GOT3 (cell line): ENCODE data around the gene NHERF1.

Experiments
- DNase-seq: peaks from one replicate; lab custom pipeline; 2025; ENCODE audit warnings: mixed read lengths; lab: John Stamatoyannopoulos, UW

The NHERF1 gene

DNA sequence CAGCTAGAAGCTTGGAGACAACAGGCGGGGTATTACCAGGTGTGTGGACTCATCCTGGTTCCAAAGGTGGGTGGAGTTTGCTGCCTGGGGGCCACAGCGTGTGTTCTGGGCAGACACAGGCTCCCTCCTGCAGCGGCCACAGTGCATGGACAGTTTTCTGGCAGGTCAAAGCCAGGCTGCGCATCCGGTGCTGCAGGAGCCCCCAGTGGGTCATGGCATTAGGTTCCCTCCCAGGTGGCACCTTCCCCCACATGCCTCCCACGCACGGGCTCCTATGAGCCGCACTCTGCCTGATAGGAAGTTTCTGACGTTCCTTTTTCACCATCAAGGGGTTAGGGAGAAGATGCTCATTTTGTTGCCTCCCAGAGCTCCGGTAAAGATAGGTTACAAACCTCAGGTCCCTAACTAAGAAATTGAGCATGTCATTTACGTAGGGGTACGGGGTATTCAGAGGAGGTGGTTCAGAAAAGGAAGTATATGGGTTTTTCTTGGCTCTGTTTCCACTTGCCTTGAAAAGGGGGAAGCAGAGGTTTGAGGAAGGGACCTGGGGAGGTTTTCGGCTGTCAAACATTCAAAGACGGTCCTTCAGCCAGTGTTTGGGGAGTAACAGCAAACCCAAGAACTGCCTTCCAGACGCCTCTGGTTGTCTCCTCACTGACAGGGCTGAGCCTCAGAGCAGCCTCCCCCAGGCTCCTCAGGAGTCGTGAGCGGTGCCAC lies 60.4 kb downstream of the NHERF1 start:
- no peak for DNase-seq

DNA sequence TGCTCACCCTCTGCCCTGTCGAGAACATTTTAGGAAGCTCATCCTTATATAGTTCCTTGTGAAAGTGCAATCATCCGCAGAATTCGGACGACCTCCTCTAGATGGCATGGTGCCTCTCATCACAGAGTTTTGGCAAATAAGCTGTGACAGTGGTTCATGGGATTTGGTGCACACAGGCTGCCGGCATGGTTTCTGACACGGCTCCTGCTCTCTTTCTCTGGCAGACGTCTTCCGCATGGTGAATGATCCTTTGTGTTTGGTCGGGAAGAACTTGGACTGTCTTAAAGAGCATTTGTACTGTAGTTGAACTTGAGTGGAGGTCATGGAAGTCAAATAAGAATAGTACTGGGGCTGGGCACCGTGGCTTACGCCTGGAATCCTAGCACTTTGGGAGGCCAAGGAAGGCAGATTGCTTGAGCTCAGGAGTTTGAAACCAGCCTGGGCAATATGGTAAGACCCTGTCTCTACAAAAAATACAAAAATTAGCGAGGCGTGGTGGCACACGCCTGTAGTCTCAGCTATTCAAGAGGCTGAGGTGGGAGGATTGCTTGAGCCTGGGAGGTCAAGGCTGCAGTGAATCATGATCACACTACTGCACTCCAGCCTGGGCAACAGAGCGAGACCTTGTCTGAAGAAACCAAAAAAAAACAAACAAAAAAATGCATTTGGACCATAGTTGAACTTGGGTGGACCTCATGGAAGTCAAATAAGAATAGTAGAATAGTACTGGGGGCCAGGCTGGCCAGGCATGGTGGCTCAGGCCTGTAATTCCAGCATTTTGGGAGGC lies 62.5 kb downstream of the NHERF1 start:
- DNase-seq, result no peak

DNA sequence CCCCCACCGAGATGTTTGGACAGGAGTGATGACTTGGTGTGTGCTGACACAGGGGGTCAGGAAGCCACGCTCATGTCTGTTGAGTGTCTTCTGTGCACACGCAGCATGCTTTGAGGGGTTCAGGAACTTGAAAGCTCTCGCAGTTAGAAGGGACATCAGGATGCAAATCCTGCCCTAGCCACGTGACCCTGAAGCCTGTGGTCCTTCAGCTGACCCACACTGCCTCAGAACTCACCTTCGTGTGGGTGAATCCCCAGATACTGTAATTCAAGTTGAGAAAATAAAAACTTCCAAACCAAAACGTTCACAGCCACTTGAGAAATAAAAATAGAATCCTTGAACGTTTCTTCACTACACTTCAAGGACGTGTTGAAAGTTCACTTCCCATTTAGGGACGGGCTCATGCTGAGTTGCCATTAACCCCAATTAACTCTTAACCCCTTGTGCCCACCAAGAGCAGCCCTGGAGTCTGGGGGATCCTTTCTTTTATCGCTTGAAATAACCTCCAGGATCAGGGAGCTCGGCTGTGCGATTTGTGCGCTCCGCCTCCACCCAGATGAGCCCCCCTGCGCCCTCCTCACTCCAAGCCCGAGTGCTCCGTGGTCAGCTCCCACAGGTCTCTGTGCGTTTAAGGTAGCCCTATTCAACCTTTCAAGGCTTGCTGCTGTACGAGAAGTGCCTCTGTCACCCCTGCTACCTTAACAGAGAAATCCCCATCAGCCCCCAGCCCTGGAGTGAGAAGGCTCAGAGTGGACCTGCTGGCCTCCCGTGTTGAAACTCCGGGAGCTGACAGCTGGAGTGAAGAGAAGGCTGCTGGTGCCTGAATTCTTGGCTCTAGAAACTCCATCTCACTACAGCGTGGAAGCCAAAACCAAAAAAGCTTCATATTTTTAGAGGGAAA lies 63.9 kb downstream of the NHERF1 start:
- DNase-seq, result no peak

DNA sequence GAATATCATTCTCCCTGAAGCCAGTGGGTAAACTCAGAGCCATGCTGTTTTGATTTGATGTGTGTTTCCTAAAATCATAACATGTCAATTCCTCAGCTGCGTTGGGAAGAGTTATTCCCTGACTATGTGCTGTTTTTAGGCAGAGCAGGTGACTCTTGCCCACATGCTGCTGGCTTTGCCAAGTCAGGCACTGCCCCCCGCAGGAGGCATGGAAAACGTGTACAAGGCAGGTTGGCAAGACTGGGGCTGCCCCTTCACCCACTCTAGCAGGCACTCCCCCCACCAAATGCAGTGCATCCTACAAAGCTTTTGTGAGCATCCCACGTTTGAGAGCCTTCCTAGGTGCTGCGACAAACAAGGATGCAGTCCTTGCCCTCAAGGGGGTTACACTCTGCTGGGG lies 66.0 kb downstream of the NHERF1 start:
- no peak for DNase-seq

DNA sequence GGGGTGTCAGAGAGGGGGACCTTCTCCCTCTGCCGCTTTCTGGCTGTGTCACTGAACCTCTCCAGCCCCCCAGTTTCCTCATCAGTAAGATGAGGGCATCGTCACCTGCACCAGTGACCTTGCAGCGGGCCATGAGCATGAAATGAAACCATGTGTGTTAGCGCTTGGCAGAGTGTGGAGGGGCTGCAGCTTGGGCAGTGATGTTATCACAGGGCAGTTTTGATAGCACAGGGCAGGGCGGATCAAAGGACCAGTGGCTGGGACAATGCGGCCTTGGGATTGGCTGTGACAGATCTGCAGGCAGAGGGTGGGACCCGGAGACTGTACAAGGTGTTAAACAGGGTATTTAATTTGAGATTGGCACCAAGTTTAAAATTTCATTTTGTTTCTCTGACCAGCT lies 66.6 kb downstream of the NHERF1 start:
- DNase-seq, result no peak

DNA sequence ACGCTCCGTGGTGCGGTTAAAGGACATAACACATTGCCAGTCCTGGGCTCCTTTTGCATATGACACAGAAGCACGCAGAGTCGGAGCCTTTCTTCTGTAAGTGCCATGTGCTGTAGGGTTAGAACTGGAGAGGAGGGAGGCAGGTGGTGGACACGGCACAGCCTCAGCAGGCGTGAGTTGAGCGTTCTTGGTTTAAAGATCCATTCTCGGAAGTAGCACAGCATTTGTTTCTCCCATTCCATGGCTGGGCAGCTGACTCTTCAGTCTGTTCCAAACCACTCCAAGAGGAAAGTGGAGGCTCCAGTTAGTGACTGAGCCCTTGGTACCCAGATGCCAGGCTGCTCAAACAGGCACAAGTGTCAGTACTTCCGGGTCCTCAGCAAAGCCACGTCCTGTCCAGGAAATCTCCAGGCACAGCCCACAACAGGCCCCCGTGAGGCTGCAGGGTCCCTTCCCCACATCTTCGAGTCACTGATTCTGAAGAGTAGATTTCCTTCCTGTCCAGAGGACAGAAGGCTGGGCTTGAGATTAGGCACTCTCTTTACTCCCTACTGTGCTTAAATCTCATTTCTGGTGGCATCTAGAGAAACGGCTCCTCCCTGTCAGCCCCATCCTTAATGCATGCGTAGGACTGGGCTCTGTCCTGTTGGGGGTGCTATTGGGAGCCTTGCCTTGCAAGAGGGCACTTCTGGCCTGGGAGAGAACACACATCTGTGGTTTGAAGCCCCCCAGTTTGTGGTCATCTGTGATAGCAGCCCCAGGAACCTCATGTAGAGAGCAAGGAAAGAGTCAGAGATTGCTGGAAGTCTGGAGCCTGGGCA lies 67.3 kb downstream of the NHERF1 start:
- DNase-seq, result no peak

DNA sequence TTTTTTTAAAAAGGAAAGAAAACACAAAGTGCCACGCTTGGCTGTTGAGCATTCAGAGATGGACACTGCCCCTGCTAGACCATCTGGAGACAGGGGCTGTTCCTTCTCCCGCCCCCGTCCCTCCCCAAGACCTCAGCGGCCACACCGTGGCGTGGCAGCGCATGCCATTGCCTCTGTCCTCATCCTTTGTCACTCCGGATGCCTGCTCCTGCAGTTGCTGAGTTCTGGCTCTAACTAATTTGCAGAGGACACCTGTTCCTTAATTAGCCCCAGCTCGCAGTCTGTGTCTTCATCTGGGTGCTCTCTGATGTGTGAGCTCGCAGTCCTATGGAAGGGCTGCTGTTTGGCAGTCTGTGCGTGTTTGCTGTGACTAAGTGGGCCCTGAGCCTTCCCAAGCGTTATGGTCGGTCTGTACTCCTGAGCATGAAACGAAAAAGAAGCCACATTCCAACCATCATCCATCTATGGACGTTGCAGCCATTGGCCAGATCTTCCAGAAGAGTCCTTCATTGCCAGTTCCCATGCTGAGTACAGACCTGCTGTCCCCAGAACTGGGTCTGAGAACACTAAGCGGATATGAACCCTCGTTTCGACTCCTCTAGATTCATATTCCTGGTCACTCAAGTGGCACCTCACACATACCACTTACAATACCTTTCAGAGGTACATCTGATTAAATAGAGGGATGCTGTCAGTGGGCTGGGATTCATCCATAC lies 68.6 kb downstream of the NHERF1 start:
- no peak for DNase-seq

DNA sequence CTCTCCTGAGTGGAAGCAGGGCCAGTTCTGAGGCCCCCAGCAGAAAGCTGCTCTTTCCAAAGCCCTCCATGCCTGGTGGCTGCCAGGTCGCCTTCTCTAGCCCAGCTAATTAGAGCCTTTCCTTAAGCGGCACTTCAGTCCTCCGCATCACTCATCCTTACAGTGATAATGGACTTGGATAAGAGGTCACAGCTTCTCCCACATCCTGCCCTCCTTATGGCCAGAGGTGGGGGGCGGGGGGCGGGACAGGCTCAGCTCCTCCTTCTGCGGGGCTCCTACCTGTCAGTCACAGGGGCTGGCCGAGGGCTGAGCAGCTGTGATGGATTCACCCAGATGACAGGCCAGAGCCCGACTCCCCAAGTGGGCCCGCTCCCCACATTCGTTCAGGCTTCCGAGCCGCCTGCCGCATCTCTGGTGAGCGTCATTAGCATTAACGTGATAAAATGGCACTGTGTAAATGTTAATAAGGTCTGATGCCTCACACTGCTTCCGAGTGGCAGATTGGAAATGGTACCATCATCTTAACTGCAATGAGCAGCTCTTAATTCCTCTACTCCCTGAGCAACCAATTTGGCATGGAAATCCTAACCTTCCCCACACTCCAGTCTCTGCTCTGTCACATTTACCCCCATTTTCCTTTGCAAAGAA lies 70.0 kb downstream of the NHERF1 start:
- no peak for DNase-seq
